Posterior vena cava (tissue), 2 donors: ENCODE data around the gene MIA3. TPM values are rescaled to one million over a fixed set of nuclear protein-coding genes. Genes with fewer than 3 reads are reported as not detected.
A peak's percentile ranks its signal among the peaks of the same experiment; 100 is the strongest.
"Not testable (repeated sequence)": the region's sequence is repeated elsewhere in the genome, so short reads cannot be mapped to it uniquely, and the experiment has no call there.

Experiments
- DNase-seq: peaks from one replicate; pipeline ENCODE4 v3.0.0-alpha.2; 2020; ENCODE audit warnings: low spot score
- intact Hi-C, 2 donors: fragments of 100-400 bp; cut with DNase I; formaldehyde crosslinking; loops; one replicate each; pipeline versions ENCODE4 v1.14.1 to v1.14.2; 2022 to 2023
- long read RNA-seq, 2 donors: library from polyadenylated mRNA; unstranded; transcript quantifications; one replicate each; pipeline ENCODE4 v2.0.0, GENCODE V29; 2020 to 2021
- total RNA-seq, 2 donors: library from RNA; stranded (reverse); fragmentation: NEBNext Ultra II Directional; extraction: Animal tissue kit (Norgen Biotek cat#: 25700); gene quantifications; one replicate each; pipeline ENCODE4 v1.2.1, GENCODE V29; 2021
- donor health status: DM: yes; HTN: yes; CAD: no.
- donor health status: DM: yes; HTN: yes; CAD: no.

The MIA3 gene
- 10 to 100 TPM; 60.9 to 63.0 TPM for total RNA-seq
- long read RNA-seq, donor 1, full-length matches to known transcripts = 7 of 26 reads
- long read RNA-seq, donor 1, partial matches to known transcripts = 7 of 26 reads
- long read RNA-seq, donor 1, other reads (novel, unspliced or antisense) = 12 of 26 reads
- long read RNA-seq, donor 2, partial matches to known transcripts = 18 of 32 reads
- long read RNA-seq, donor 2, other reads (novel, unspliced or antisense) = 11 of 32 reads

GRCh38 chr1:222618001-222618879 lies at the start of gene MIA3:
MIA3 (plus strand) TSS chr1:222618097; CDS start chr1:222618111, 14 bp downstream.
- intact Hi-C loops = no loop called here
- DNase-seq = peak; percentile 95

GRCh38 chr1:222570837-222571236 lies 47.1 kb upstream of the MIA3 start:
- intact Hi-C loops = no loop called here
- DNase-seq = no peak

GRCh38 chr1:222579316-222579715 lies 38.6 kb upstream of the MIA3 start:
- DNase-seq = no peak
- intact Hi-C loops = no loop called here

GRCh38 chr1:222582099-222582774 lies 35.7 kb upstream of the MIA3 start:
- no peak for DNase-seq
- intact Hi-C loops = loop anchor here in 1 of 2 donors (10.0 kb wide), 1 partner anchor 53 kb away; no protein-coding TSS in a partner anchor

- intact Hi-C loops = loop anchor here in 1 of 2 donors (10.0 kb wide), 1 partner anchor 52 kb away; no protein-coding TSS in a partner anchor
- no peak for DNase-seq
These were observed 34.8 kb upstream of the MIA3 start for GRCh38 chr1:222583079-222583478.

GRCh38 chr1:222586842-222587241 lies 31.1 kb upstream of the MIA3 start:
- intact Hi-C loops = loop anchor here in 1 of 2 donors (10.0 kb wide), 1 partner anchor 48 kb away; no protein-coding TSS in a partner anchor

GRCh38 chr1:222588135-222588534 lies 29.8 kb upstream of the MIA3 start:
- intact Hi-C loops = loop anchor here in 1 of 2 donors (10.0 kb wide), 1 partner anchor 47 kb away; no protein-coding TSS in a partner anchor
- no peak for DNase-seq

More at GRCh38 chr1:222586842-222587241, 31.1 kb upstream of the MIA3 start:
- DNase-seq = no peak

GRCh38 chr1:222589462-222590302 lies 28.2 kb upstream of the MIA3 start, which contains the start of gene TAF1A:
TAF1A (minus strand) TSS chr1:222589933.
- DNase-seq = peak; percentile 96
- intact Hi-C loops = loop anchor here in 1 of 2 donors (10.0 kb wide), 1 partner anchor 45 kb away; no protein-coding TSS in a partner anchor

GRCh38 chr1:222592171-222592570 lies 25.7 kb upstream of the MIA3 start:
- intact Hi-C loops = no loop called here

GRCh38 chr1:222594789-222595188 lies 23.1 kb upstream of the MIA3 start:
- no peak for DNase-seq
- intact Hi-C loops = no loop called here

More at GRCh38 chr1:222592171-222592570, 25.7 kb upstream of the MIA3 start:
- no peak for DNase-seq

- no peak for DNase-seq
- intact Hi-C loops = no loop called here
These were observed 21.2 kb upstream of the MIA3 start for GRCh38 chr1:222596696-222597095.

GRCh38 chr1:222600281-222600680 lies 17.6 kb upstream of the MIA3 start:
- intact Hi-C loops = no loop called here
- no peak for DNase-seq

- no peak for DNase-seq
- intact Hi-C loops = no loop called here
These were observed 16.6 kb upstream of the MIA3 start for GRCh38 chr1:222601257-222601656.

GRCh38 chr1:222606757-222607156 lies 11.1 kb upstream of the MIA3 start:
- intact Hi-C loops = no loop called here
- DNase-seq = no peak

GRCh38 chr1:222609111-222609510 lies 8.8 kb upstream of the MIA3 start:
- DNase-seq, intact Hi-C loops: not testable (repeated sequence)

- no peak for DNase-seq
- intact Hi-C loops = no loop called here
These were observed 7.2 kb upstream of the MIA3 start for GRCh38 chr1:222610728-222611127.

- intact Hi-C loops = no loop called here
These were observed 4.3 kb upstream of the MIA3 start for GRCh38 chr1:222613627-222614026.

GRCh38 chr1:222616525-222616924 lies 1.4 kb upstream of the MIA3 start:
- intact Hi-C loops = no loop called here
- DNase-seq = no peak

More at GRCh38 chr1:222613627-222614026, 4.3 kb upstream of the MIA3 start:
- DNase-seq = no peak
